Activated naive CD8-positive, alpha-beta T cell (primary cell): ENCODE data around the gene INPP5D.
"Not testable (repeated sequence)": the region's sequence is repeated elsewhere in the genome, so short reads cannot be mapped to it uniquely, and the experiment has no call there.

Experiments
- H3K27ac Mint-ChIP-seq: one replicate; pipeline ENCODE4 v1.8.0; 2021; ENCODE audit warnings: mixed read lengths
- H3K27me3 Mint-ChIP-seq: one replicate; pipeline ENCODE4 v1.8.0; 2021; ENCODE audit warnings: mixed read lengths
- H3K36me3 Mint-ChIP-seq: one replicate; pipeline ENCODE4 v1.8.0; 2021; ENCODE audit warnings: mixed read lengths
- H3K4me1 Mint-ChIP-seq: one replicate; pipeline ENCODE4 v1.8.0; 2021; ENCODE audit warnings: low read depth, mixed read lengths
- H3K4me3 Mint-ChIP-seq: one replicate; pipeline ENCODE4 v1.8.0; 2021; ENCODE audit warnings: mild to moderate bottlenecking, mixed read lengths
- H3K9me3 Mint-ChIP-seq: one replicate; pipeline ENCODE4 v1.8.0; 2021; ENCODE audit warnings: low read depth, mixed read lengths

Gene INPP5D

GRCh38 chr2:233115741-233116140, 55.6 kb downstream of the INPP5D start:
- Mint-ChIP-seq H3K36me3 (peaks cover 3% of the 10 kb centered on the region), H3K4me1 (peaks cover 76% of the 10 kb centered on the region), H3K27me3 (no peaks in the 10 kb centered on the region), H3K4me3 (no peak overlapping the region), H3K9me3 (no peaks in the 10 kb centered on the region), H3K27ac (peak overlapping the region; percentile 41)

GRCh38 chr2:233116946-233117345, 56.8 kb downstream of the INPP5D start:
- H3K27me3 Mint-ChIP-seq: no peaks in the 10 kb centered on the region
- no peak overlapping the region for H3K4me3 Mint-ChIP-seq
- H3K27ac Mint-ChIP-seq: no peak overlapping the region
- peaks cover 4% of the 10 kb centered on the region for H3K36me3 Mint-ChIP-seq
- H3K9me3 Mint-ChIP-seq: no peaks in the 10 kb centered on the region
- H3K4me1 Mint-ChIP-seq: peaks cover 70% of the 10 kb centered on the region

- Mint-ChIP-seq H3K27me3 (no peaks in the 10 kb centered on the region), H3K27ac (no peak overlapping the region), H3K36me3 (peaks cover 6% of the 10 kb centered on the region)
Measured at GRCh38 chr2:233117351-233117750, 57.2 kb downstream of the INPP5D start.

GRCh38 chr2:233117811-233118647, 57.9 kb downstream of the INPP5D start:
- Mint-ChIP-seq H3K9me3 (no peaks in the 10 kb centered on the region), H3K27ac (peak overlapping the region; percentile 28), H3K36me3 (peaks cover 11% of the 10 kb centered on the region), H3K4me1 (peaks cover 63% of the 10 kb centered on the region), H3K4me3 (no peak overlapping the region), H3K27me3 (no peaks in the 10 kb centered on the region)

More at GRCh38 chr2:233117351-233117750, 57.2 kb downstream of the INPP5D start:
- Mint-ChIP-seq H3K4me1 (peaks cover 67% of the 10 kb centered on the region), H3K9me3 (no peaks in the 10 kb centered on the region), H3K4me3 (no peak overlapping the region)

- peak overlapping the region; percentile 28 for H3K27ac Mint-ChIP-seq
- H3K9me3 Mint-ChIP-seq: no peaks in the 10 kb centered on the region
- H3K27me3 Mint-ChIP-seq: no peaks in the 10 kb centered on the region
- H3K4me1 Mint-ChIP-seq: peaks cover 57% of the 10 kb centered on the region
- no peak overlapping the region for H3K4me3 Mint-ChIP-seq
- H3K36me3 Mint-ChIP-seq: peaks cover 15% of the 10 kb centered on the region
Measured at GRCh38 chr2:233118648-233119000, 58.5 kb downstream of the INPP5D start.

- H3K4me3 Mint-ChIP-seq: no peak overlapping the region
- H3K27me3 Mint-ChIP-seq: no peaks in the 10 kb centered on the region
- H3K4me1 Mint-ChIP-seq: peaks cover 52% of the 10 kb centered on the region
- peak overlapping the region; percentile 50 for H3K27ac Mint-ChIP-seq
- peaks cover 16% of the 10 kb centered on the region for H3K36me3 Mint-ChIP-seq
- H3K9me3 Mint-ChIP-seq: no peaks in the 10 kb centered on the region
Measured at GRCh38 chr2:233119123-233119522, 59.0 kb downstream of the INPP5D start.

GRCh38 chr2:233119806-233120205, 59.7 kb downstream of the INPP5D start:
- Mint-ChIP-seq H3K9me3 (no peaks in the 10 kb centered on the region), H3K36me3 (peaks cover 16% of the 10 kb centered on the region), H3K27me3 (no peaks in the 10 kb centered on the region), H3K4me1 (peaks cover 45% of the 10 kb centered on the region), H3K4me3 (no peak overlapping the region), H3K27ac (no peak overlapping the region)

GRCh38 chr2:233120459-233120858, 60.3 kb downstream of the INPP5D start:
- Mint-ChIP-seq H3K9me3 (no peaks in the 10 kb centered on the region), H3K36me3 (peaks cover 16% of the 10 kb centered on the region), H3K4me1 (peaks cover 39% of the 10 kb centered on the region), H3K27ac (no peak overlapping the region), H3K27me3 (no peaks in the 10 kb centered on the region), H3K4me3 (no peak overlapping the region)

GRCh38 chr2:233121856-233122255, 61.7 kb downstream of the INPP5D start:
- H3K4me3 Mint-ChIP-seq: no peak overlapping the region
- peaks cover 16% of the 10 kb centered on the region for H3K36me3 Mint-ChIP-seq

GRCh38 chr2:233122541-233122940, 62.4 kb downstream of the INPP5D start:
- Mint-ChIP-seq H3K4me1 (peaks cover 25% of the 10 kb centered on the region), H3K36me3 (peaks cover 16% of the 10 kb centered on the region), H3K9me3 (no peaks in the 10 kb centered on the region)

More at GRCh38 chr2:233121856-233122255, 61.7 kb downstream of the INPP5D start:
- Mint-ChIP-seq H3K9me3 (no peaks in the 10 kb centered on the region), H3K27ac (peak overlapping the region; percentile 41), H3K4me1 (peaks cover 31% of the 10 kb centered on the region), H3K27me3 (no peaks in the 10 kb centered on the region)

GRCh38 chr2:233123576-233123975, 63.4 kb downstream of the INPP5D start:
- H3K36me3 Mint-ChIP-seq: peaks cover 16% of the 10 kb centered on the region
- H3K9me3 Mint-ChIP-seq, H3K27me3 Mint-ChIP-seq, H3K4me3 Mint-ChIP-seq, H3K27ac Mint-ChIP-seq: not testable (repeated sequence)
- H3K4me1 Mint-ChIP-seq: peaks cover 14% of the 10 kb centered on the region

More at GRCh38 chr2:233122541-233122940, 62.4 kb downstream of the INPP5D start:
- no peaks in the 10 kb centered on the region for H3K27me3 Mint-ChIP-seq
- no peak overlapping the region for H3K27ac Mint-ChIP-seq
- no peak overlapping the region for H3K4me3 Mint-ChIP-seq

GRCh38 chr2:233124421-233125080, 64.4 kb downstream of the INPP5D start:
- H3K4me1 Mint-ChIP-seq: peaks cover 10% of the 10 kb centered on the region
- peaks cover 13% of the 10 kb centered on the region for H3K36me3 Mint-ChIP-seq
- H3K27ac Mint-ChIP-seq: no peak overlapping the region

GRCh38 chr2:233125455-233126065, 65.4 kb downstream of the INPP5D start:
- peaks cover 10% of the 10 kb centered on the region for H3K4me1 Mint-ChIP-seq
- H3K4me3 Mint-ChIP-seq: no peak overlapping the region
- H3K9me3 Mint-ChIP-seq: no peaks in the 10 kb centered on the region
- H3K36me3 Mint-ChIP-seq: peaks cover 13% of the 10 kb centered on the region
- H3K27me3 Mint-ChIP-seq: no peaks in the 10 kb centered on the region
- no peak overlapping the region for H3K27ac Mint-ChIP-seq

More at GRCh38 chr2:233124421-233125080, 64.4 kb downstream of the INPP5D start:
- H3K27me3 Mint-ChIP-seq: no peaks in the 10 kb centered on the region
- no peak overlapping the region for H3K4me3 Mint-ChIP-seq
- no peaks in the 10 kb centered on the region for H3K9me3 Mint-ChIP-seq

GRCh38 chr2:233129351-233129978, 69.3 kb downstream of the INPP5D start:
- Mint-ChIP-seq H3K9me3 (no peaks in the 10 kb centered on the region), H3K27ac (no peak overlapping the region), H3K27me3 (no peaks in the 10 kb centered on the region), H3K4me3 (no peak overlapping the region), H3K4me1 (peaks cover 17% of the 10 kb centered on the region), H3K36me3 (peaks cover 22% of the 10 kb centered on the region)

- peaks cover 19% of the 10 kb centered on the region for H3K4me1 Mint-ChIP-seq
- H3K27ac Mint-ChIP-seq: peak overlapping the region; percentile 61
- H3K27me3 Mint-ChIP-seq: no peaks in the 10 kb centered on the region
- no peaks in the 10 kb centered on the region for H3K9me3 Mint-ChIP-seq
- peaks cover 25% of the 10 kb centered on the region for H3K36me3 Mint-ChIP-seq
- no peak overlapping the region for H3K4me3 Mint-ChIP-seq
Measured at GRCh38 chr2:233130024-233130423, 69.9 kb downstream of the INPP5D start.
